Cerebellar nuclear complex (tissue), 1 donor: ENCODE data around the gene RNU1-4.
"Not testable (repeated sequence)": the region's sequence is repeated elsewhere in the genome, so short reads cannot be mapped to it uniquely, and the experiment has no call there.

Experiments
- DNase-seq, 2 experiments: peaks; one replicate each; lab custom pipeline; 2025; lab: John Stamatoyannopoulos, UW

Gene RNU1-4

DNA sequence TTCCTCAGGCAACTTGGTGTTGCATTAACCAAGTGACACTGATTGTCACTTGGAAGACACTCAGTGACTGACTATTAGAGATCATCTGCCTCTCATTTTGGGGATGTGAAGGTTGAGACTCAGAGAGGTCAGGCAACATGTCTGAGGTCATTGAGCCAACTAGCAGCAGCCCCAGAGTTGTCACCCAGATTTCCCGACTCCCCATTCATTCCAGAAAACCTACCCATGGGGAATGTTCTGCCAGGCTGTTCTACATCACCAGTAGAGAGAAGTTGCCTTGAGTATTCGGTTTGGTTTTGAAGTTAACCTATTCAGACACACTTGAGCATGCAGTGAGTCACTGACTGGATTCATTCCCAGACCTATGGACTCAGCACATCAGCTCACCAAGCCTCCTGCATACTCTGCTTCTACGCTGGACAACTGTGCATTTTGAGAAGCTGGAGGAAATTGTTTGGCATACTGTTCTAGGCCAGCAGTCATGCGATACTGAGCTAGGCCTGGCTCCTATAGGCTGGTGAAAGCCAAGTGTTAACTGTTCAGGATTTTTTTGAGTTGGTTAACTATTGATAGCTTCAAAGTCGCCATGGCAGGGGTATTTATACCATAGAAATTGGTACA lies 29.9 kb downstream of the RNU1-4 start:
- DNase-seq: not testable (repeated sequence)

DNA sequence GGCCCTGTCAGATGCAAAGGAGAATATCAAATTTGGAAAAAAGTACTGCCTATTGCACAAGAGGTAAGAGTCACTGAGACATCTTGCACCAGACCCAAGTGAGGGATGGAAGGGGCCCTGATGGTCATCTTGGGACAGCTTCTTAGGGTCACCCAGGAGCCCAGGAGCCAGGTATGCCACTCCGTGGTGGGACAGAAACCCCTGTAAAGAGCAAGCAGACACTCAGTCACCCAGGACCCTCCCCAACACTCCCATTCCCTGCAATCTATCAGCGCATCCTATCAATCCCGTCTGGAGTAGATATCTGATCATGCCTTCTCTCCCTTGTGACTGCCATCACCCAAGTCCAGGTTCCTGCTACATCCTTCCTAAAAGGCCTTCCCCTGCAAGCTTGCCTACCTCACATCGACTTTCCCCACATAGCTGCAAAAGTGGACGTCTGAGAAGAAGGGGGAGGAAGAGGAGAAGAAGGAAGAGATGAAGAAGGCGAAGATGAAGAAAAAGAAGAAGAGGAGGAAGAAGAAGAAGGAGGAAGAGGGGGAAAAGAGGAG lies 30.7 kb downstream of the RNU1-4 start:
- DNase-seq: not testable (repeated sequence)

DNA sequence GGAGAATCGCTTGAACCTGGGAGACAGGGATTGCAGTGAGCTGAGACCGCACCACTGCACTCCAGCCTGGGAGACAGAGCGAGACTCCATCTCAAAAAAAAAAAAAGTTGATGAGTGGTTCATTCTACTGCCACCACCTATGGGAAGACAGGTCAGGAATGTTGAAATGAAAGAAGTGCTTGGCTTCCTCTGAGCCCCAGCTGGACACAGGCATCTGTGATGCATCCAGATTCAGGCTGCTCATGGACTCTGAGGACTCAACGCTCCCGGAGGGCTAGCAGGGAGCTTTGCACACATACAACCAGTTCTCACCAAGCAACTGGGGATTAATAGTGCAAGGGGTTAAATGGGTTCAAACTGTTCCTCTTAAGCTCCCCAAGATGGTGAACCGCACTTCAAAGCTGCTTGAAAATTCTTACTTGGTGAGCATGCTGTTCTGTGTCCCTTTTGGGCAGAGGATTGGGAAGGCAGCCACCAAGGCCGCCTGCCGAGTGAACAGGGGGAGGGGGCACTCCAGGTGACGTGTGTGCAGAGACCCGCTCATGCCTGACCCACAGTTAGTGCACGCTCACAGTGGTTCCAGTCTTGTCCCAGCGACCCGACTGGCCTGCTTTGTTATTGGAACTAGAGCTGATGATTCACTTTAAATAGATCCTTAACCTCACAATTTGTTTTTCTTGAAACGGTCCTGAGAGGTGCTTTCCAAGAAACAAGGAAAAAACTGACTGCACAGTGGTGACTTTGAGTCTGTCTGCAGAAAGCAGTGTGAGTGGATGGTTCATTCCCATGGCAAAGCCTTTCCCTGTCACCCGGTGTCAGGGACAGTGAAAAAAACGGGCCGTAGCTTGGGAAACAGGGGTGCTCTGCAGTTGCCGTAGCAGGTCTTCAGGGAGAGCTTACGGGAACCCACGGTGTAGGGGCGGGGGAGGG lies 32.2 kb downstream of the RNU1-4 start:
- not testable (repeated sequence) for DNase-seq

DNA sequence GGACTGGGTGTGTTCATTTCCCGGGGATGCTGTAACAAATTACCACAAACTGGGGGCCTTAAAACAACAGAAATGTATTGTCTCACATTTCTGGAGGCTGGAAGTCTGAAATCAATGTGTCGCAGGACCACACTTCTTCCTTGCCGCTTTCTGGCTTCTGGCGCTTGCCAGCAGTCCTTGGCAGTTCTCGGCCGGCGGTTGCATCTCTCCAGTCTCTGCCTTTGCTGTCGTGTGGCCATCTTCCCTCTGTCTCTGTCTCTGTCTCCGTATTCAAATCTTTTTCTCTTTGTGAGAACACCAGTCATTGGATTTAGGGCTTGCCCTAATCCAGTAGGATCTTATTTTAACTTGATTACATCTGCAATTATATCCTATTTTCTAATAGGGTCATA lies 32.9 kb downstream of the RNU1-4 start:
- DNase-seq: not testable (repeated sequence)

DNA sequence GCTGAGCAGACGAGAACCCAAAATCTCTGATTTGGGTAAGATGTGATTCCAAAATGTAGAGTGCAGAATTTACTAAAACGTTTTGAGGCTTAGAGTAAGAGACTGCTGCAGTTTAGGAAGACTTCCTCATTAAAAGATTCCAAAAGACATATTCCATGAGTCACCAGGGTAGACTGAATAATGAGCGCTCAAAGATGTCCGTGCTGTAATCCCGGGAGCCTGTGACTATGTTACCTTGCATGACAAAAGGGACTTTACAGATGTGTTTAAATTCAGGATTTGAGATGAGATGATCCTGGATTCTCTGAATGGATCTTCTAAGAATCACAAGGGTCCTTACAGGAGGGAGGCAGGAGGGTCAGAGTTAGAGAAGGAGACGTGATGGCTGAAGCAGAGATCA lies 33.4 kb downstream of the RNU1-4 start:
- DNase-seq: not testable (repeated sequence)

DNA sequence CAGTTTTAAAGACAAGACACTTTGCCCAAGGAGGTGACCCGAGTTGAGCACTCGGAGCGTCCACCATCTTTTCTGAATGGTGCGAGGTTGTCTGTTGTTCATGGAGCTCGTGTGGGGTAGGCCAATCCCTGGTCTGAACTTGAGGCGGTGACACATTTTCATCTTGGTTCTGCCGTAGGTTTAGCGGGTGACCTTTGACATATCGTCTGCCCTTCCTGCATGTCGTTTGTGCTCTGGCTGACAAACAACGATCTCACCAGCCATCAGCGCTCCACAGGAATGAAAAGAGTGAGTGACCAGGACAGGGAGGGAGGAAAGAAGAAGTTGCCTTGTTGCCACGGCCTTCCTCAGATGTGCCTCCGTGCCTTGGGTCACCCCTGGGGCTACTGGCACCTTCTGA lies 34.5 kb downstream of the RNU1-4 start:
- DNase-seq: not testable (repeated sequence)

DNA sequence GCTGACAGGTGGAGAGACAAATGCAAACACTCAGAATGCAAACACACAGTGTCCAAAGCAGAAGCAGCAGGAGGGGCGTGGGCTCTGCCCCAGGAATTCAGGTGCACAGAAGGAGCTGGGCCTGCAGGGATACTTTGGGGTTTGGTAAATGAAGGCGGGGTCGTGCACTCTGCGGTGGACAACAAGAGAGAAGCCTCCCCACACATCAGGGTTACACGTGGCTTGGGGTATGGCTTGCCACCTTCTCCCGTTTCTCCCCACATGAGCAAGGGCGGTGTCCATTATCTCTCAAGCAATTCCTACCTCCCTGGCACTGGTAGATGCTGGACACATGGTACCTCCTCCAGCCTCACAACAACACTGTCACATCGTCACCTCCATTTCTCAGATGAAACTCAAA lies 35.0 kb downstream of the RNU1-4 start:
- DNase-seq: not testable (repeated sequence)

DNA sequence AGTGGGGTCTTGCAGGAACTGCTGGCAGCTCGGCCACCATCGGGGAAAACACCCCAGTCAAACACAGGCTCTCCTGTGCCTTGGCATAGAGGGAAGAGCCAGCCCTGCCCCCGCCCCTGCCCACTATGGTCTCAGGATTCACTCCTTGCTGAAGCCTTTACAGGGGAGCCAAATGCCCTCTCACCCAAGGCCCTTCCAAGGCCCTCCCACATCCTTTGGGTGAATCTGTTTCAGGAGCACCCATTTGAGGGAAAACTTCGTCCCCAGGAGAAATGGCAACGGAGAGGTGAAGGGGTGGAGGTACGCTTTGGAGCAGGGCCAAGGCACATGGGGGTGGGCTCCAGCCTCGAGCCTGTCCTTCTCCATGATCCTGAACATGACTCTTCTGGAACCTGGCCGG lies 35.9 kb downstream of the RNU1-4 start:
- DNase-seq: not testable (repeated sequence)

DNA sequence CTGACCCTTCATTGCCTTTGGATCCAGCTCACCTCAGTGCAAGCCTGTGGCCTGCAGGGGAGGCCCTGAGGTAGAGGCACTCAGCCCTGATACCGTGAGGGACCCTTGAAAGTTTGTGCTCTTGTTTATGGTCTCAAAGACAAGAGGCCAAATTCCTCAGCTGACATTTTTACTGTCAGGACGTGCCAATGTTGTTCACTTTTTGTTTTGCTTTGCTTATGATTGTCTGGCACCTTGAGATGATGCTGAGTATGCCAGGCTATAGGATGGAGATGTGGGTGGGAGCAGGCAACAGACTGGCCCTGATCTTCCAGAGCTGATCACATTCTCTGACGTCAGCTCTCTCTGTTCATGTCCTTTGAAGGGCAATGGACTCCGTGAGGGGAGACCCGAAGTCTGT lies 36.5 kb downstream of the RNU1-4 start:
- DNase-seq: not testable (repeated sequence)

DNA sequence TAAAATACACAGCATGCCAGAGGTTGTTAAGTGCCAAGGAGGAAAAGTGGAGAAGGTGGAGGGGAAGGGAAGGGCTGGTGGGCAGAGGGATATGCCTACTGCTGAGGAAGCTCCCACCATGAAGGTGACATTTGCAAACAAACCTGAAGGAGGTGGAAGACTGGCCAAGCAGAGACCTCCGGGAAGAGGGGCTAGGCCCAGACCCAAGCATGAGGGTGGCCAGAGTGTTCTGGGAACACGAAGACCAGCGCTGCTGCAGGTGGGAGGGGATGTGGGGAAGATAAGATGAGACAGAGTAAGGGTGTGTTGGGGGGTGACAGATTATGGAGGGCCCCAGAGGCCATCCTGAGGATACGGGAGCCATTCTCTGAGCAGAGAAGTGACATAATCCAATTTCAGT lies 37.5 kb downstream of the RNU1-4 start:
- not testable (repeated sequence) for DNase-seq

DNA sequence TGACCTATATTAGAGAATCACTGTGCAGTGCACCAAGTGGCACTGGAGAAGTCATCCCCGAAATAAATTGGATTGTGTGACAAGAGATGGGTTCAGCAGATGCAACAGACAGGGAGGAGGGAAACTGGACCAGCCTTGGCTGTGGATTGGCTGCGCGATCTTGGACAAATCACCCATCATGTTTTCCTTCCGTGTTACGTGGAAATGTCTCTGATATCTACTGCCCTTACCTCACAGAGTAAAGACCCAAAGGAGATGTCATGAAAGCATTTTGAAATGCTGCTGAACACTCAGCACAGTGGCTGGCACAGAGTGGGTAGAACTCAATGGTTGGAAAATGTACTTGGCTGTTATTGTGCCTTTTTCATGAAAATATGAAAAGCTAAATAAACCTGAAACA lies 39.2 kb downstream of the RNU1-4 start:
- DNase-seq: not testable (repeated sequence)

DNA sequence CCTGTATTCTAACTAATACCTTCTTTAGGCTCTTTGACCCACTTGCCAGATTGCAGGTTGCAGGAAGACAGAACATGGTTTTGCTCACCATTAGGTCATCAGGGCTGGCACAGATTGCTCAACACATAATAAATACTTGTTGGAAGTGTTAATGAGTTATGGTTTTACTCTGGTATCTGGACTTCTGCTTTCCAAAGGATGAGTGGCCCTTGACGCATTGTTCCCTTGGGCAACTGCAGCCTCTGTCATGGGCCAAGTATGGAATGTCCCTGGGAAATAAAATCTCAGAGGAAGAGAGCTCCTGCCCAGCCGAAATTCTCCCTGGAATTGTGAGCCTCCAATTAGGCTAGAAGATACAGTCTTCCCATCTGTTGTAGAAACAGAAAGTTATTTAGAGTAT lies 40.7 kb downstream of the RNU1-4 start:
- DNase-seq: not testable (repeated sequence)

DNA sequence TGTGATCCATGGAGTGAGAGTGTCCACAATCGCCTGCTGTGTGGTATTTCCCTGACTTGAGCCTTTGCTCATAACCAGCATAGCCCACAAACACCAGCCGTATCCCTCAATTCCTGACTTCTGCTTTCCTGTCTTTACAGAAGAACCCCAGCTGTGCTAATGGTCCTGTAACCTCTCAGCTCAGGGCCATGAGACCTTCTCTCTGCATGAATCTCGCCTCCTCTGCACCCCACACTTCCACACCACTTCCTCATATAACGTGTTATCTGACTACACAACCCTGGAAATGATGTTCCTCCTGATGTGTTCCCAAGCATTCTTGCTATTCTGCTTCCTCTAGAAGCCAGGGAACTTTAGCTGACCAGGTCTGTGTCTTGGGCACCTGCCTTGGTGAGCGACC lies 41.3 kb downstream of the RNU1-4 start:
- not testable (repeated sequence) for DNase-seq

DNA sequence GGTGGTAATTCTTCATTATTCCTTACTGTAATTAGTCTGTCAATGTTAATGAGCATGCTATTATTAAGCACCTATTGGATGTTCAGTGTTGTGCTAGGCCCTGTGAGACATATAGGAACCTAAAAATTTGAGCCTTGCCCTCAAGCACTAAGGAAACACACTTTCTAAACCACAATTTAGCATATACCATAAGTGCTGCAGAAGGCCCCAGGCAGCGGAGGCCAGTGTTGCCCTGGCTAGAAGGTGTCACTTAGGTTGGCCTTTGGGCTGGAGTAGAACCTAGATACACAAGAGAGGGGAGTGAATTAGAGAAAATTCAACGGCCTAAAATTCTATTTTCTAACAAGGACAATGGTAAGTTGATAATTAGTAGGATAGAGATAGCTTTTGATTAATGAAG lies 44.6 kb downstream of the RNU1-4 start:
- not testable (repeated sequence) for DNase-seq

DNA sequence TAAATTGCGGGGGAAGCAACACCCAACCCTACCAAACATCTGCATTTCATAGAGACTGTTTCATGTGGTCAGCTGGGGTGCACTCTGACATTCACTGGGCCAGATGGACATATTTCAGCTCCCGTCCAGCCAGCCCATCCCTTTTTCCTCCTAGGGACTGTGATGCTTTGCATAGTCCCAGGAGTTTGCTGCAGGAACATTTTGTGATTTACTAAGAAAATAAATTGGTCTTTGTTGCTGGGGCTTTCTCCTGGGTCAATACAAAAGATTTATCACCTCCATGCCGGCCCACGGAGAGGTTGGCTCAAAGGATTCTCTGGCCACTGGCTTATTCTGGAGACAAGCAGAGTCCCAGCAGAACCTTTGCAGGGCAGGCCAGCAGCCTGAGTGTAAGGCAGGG lies 46.0 kb downstream of the RNU1-4 start:
- DNase-seq: not testable (repeated sequence)

DNA sequence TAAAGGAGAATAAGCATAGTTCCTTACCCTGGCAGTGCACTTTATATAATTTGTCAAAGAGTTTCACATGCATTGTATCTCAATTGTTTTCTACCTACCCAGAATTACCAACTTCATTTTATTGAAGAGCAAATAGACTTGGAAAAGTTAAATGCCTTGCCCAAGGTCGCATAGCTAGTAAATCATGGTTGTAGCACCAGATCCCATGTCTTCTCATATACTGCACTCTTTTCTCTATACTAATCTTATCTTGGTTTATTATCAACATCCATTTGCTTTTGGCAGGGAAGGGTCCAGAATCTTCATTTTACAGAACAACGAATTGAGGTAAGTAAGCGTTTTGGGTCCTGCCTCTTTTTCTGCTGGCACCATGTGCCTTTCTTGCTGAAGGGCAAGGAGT lies 46.9 kb downstream of the RNU1-4 start:
- DNase-seq: not testable (repeated sequence)

DNA sequence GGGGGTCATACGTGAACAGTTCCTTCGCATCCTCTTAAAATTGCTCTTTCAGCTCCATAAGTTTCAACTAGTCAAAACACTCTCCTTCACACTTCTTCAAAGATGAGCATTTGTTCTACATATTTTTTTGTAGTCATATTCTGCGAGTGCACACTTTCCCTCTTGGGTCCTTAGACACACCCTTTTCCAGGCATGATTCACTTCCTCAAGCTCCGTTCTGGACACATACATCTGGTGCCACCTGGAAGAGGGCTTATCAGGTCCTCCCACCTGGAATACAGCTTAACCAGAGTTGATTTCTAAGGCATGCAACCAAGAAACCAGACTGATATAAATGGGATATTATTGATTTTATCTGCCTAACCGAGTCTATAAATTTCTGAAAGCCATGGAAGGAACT lies 47.4 kb downstream of the RNU1-4 start:
- DNase-seq: not testable (repeated sequence)
